ENCODE results near the gene PRKCSH.

DNA sequence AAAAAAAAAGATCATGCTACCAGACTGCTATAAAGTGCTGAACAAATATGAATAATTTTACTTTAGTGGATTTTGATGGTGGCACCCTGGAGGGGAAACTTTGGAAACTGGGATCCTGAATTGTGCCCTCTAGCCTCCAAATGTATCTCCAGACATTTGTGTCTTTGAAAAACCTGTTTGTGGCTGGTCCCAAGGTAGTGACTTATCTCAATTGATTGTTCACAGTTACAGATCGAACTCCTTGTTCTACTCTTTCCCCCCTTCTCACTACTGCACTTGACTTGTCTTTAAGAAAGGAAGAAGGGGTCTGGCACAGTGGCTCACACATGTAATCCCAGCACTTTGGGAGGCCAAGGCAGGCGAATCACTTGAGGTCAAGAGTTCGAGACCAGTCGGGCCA lies 26.8 kb upstream of the PRKCSH start:
- TF ChIP-seq, protein P1, sequence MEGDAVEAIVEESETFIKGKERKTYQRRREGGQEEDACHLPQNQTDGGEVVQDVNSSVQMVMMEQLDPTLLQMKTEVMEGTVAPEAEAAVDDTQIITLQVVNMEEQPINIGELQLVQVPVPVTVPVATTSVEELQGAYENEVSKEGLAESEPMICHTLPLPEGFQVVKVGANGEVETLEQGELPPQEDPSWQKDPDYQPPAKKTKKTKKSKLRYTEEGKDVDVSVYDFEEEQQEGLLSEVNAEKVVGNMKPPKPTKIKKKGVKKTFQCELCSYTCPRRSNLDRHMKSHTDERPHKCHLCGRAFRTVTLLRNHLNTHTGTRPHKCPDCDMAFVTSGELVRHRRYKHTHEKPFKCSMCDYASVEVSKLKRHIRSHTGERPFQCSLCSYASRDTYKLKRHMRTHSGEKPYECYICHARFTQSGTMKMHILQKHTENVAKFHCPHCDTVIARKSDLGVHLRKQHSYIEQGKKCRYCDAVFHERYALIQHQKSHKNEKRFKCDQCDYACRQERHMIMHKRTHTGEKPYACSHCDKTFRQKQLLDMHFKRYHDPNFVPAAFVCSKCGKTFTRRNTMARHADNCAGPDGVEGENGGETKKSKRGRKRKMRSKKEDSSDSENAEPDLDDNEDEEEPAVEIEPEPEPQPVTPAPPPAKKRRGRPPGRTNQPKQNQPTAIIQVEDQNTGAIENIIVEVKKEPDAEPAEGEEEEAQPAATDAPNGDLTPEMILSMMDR (IDR thresholded peaks at IDR 0.05): no peak
- TF ChIP-seq POLR2A (IDR thresholded peaks at IDR 0.05): no peak
